K562 (cell line): ENCODE results near the gene ZNF564. TPM values are rescaled to one million over a fixed set of nuclear protein-coding genes. Genes with fewer than 3 reads are reported as not detected.
A peak's percentile ranks its signal among the peaks of the same experiment; 100 is the strongest.

Experiments used
- ARNT ChIP-seq, 2 experiments: fragments of 450-650 bp; IDR thresholded peaks; 2 replicates each; pipeline ENCODE4 v1.6.1; 2016; ENCODE audit warnings: mild to moderate bottlenecking in 1 of 2
- BDP1 ChIP-seq: IDR thresholded peaks from 3 replicates; pipeline ENCODE4 v1.6.1; 2011; ENCODE audit not compliant: insufficient read length, insufficient read depth
- BRF2 ChIP-seq: IDR thresholded peaks from 3 replicates; pipeline ENCODE4 v1.6.1; 2011; ENCODE audit warnings: borderline replicate concordance, mild to moderate bottlenecking; ENCODE audit not compliant: insufficient read length, insufficient read depth
- CHD1 ChIP-seq: fragments of 200-600 bp; sonication (generic); IDR thresholded peaks from one replicate; pipeline ENCODE4 v1.6.1; 2012; ENCODE audit warnings: mild to moderate bottlenecking, moderate library complexity, low read length, inconsistent platforms
- COPS2 ChIP-seq: fragments of 450-650 bp; conservative IDR thresholded peaks from 2 replicates; pipeline ENCODE4 v1.6.1; 2016; ENCODE audit warnings: mild to moderate bottlenecking, moderate library complexity
- ETS2 ChIP-seq: IDR thresholded peaks from 2 replicates; pipeline ENCODE4 v1.6.1; 2016; ENCODE audit warnings: borderline replicate concordance, missing genetic modification characterization, mild to moderate bottlenecking, moderate library complexity, missing compliant biosample characterization; ENCODE audit not compliant: poor library complexity, severe bottlenecking
- FOSL1 ChIP-seq: fragments of 200-800 bp; sonication (Bioruptor generic); conservative IDR thresholded peaks from 2 replicates; pipeline ENCODE4 v1.6.1; 2016; ENCODE audit warnings: missing genetic modification characterization, missing compliant biosample characterization
- GMEB1 ChIP-seq: fragments of 250-450 bp; sonication (Bioruptor Pico); IDR thresholded peaks from 2 replicates; pipeline ENCODE4 v1.4.0; 2020; ENCODE audit warnings: mild to moderate bottlenecking
- HNRNPK ChIP-seq: fragments of 200-400 bp; formaldehyde crosslinking; IDR thresholded peaks from one replicate; pipeline ENCODE4 v1.6.1; 2018; ENCODE audit warnings: mild to moderate bottlenecking, low read depth, low read length; ENCODE audit not compliant: poor library complexity, severe bottlenecking
- HSF4 ChIP-seq: fragments of 250-450 bp; sonication (Bioruptor Pico); IDR thresholded peaks from 2 replicates; pipeline ENCODE4 v2.1.2; 2022; ENCODE audit warnings: mild to moderate bottlenecking, moderate library complexity, borderline replicate concordance
- IRF1 ChIP-seq: sonication (generic); formaldehyde crosslinking; IDR thresholded peaks from 2 replicates; pipeline ENCODE4 v1.8.0; 2022; ENCODE audit warnings: missing genetic modification reagents, mild to moderate bottlenecking, borderline replicate concordance
- JUNB ChIP-seq: fragments of 450-650 bp; formaldehyde crosslinking; conservative IDR thresholded peaks from 2 replicates; pipeline ENCODE4 v1.4.0; 2020; ENCODE audit warnings: mild to moderate bottlenecking
- KAT2B ChIP-seq: IDR thresholded peaks from one replicate; pipeline ENCODE4 v1.6.1; 2012; ENCODE audit warnings: low read depth, mild to moderate bottlenecking, control low read depth, inconsistent platforms, low read length, moderate library complexity
- NFE2 ChIP-seq: IDR thresholded peaks from 2 replicates; pipeline ENCODE4 v1.6.1; 2014; ENCODE audit warnings: antibody characterized with exemption, low read depth
- NFE2L1 ChIP-seq: fragments of 450-650 bp; IDR thresholded peaks from 2 replicates; pipeline ENCODE4 v1.6.1; 2016; ENCODE audit warnings: missing genetic modification characterization, low read depth, mild to moderate bottlenecking, missing compliant biosample characterization, moderate library complexity, borderline replicate concordance
- PATZ1 ChIP-seq: fragments of 250-450 bp; sonication (Bioruptor Pico); IDR thresholded peaks from 2 replicates; pipeline ENCODE4 v1.5.0; 2020; ENCODE audit warnings: mild to moderate bottlenecking, borderline replicate concordance
- RFX5 ChIP-seq: IDR thresholded peaks from 2 replicates; pipeline ENCODE4 v1.6.1; 2011; ENCODE audit warnings: low read depth, mild to moderate bottlenecking, improper control_type of control experiment, low read length
- SUPT5H ChIP-seq: fragments of 450-650 bp; IDR thresholded peaks from 2 replicates; pipeline ENCODE4 v1.6.1; 2016
- ZBED1 ChIP-seq: IDR thresholded peaks from 2 replicates; pipeline ENCODE4 v1.6.1; 2014
- ZBTB7A ChIP-seq: IDR thresholded peaks from 2 replicates; pipeline ENCODE4 v1.6.1; 2011; ENCODE audit warnings: low read depth, mild to moderate bottlenecking, low read length, moderate library complexity, borderline replicate concordance; ENCODE audit not compliant: control insufficient read depth
- ZFX ChIP-seq: sonication (generic); formaldehyde crosslinking; IDR thresholded peaks from 2 replicates; pipeline ENCODE4 v1.8.0; 2022; ENCODE audit warnings: mild to moderate bottlenecking, missing genetic modification reagents, moderate library complexity
- ZNF175 ChIP-seq: fragments of 200-800 bp; sonication (Bioruptor generic); IDR thresholded peaks from 2 replicates; pipeline ENCODE4 v1.6.1; 2016; ENCODE audit warnings: low read depth, mild to moderate bottlenecking, missing genetic modification characterization, missing compliant biosample characterization
- ZNF3 ChIP-seq: fragments of 250-450 bp; sonication (Bioruptor Pico); IDR thresholded peaks from 2 replicates; pipeline ENCODE4 v1.5.0; 2021; ENCODE audit warnings: mild to moderate bottlenecking, moderate library complexity
- polyA plus RNA-seq, 8 experiments: library from polyadenylated mRNA; depleted of rRNA in 4 of 8; stranded (reverse) in 5 of 8; unstranded in 3 of 8; fragments of >200 nt; fragmentation: Nextera tagmentation in 2 of 8; fragmentation: Illumina TruSeq in 1 of 8; extraction: Ambion mirVana in 2 of 8; extraction: Trizol in 1 of 8; gene quantifications; 2 replicates each; pipeline versions ENCODE4 v1.2.1 to v1.2.3, GENCODE V29; 2011 to 2014; ENCODE audit warnings: inconsistent platforms in 1 of 8, missing spikeins in 1 of 8
- total RNA-seq, 7 experiments: library from RNA; depleted of rRNA in 6 of 7; stranded (reverse); fragments of >200 nt in 6 of 7; fragmentation: Illumina TruSeq in 2 of 7; extraction: Trizol in 2 of 7; gene quantifications; 2 replicates each; pipeline versions ENCODE4 v1.2.1 to v1.2.3, GENCODE V29; 2011 to 2021; ENCODE audit warnings: low replicate concordance in 1 of 7

The ZNF564 gene
- total and polyA plus RNA-seq, 9 of the 15 experiments (the other 6 are each of a cell fraction or from before 2014, with no cell fraction given) = 1.4 to 8.1 (median 5.6) TPM

GRCh38 chr19:12551060-12551832 is at the start of gene ZNF564 (continued):
- peak; percentile 92 for TF ChIP-seq ZBTB7A
- TF ChIP-seq ZNF175 (CRISPR knock-in tag) = no peak
- no peak for TF ChIP-seq HNRNPK
- no peak for TF ChIP-seq CHD1
- no peak for TF ChIP-seq JUNB (CRISPR knock-in tag)
- TF ChIP-seq SUPT5H = peak; percentile 85
- TF ChIP-seq BRF2 = no peak
- no peak for TF ChIP-seq ETS2 (tag)
- TF ChIP-seq ARNT (IDR thresholded peaks at IDR 0.05) = no peak
- TF ChIP-seq ZNF3 (CRISPR knock-in tag) = no peak
- peak; percentile 88 for TF ChIP-seq ZFX (CRISPR knock-in tag)
- no peak for TF ChIP-seq ZBED1
- no peak for TF ChIP-seq KAT2B
- TF ChIP-seq NFE2L1 = no peak
- TF ChIP-seq IRF1 (CRISPR knock-in tag) = no peak
- no peak for TF ChIP-seq BDP1
- no peak for TF ChIP-seq RFX5
- no peak for TF ChIP-seq HSF4
- TF ChIP-seq NFE2 = no peak
- no peak for TF ChIP-seq COPS2
- no peak for TF ChIP-seq PATZ1 (CRISPR knock-in tag)
- TF ChIP-seq GMEB1 (CRISPR knock-in tag) = no peak
- 0 out of 2 replicates have a peak, but pooled peaks have one; percentile 41 for TF ChIP-seq FOSL1 (tag)
